Mammary epithelial cell (primary cell): Measurements from ENCODE around the gene KCNQ1.

Experiments
- CTCF ChIP-seq, 2 donors: IDR thresholded peaks in 1 of 2; conservative IDR thresholded peaks in 1 of 2; 2 replicates each; pipeline ENCODE4 v1.5.1; 2011 to 2012; ENCODE audit warnings: inconsistent platforms in 2 of 2, low read length in 2 of 2, mild to moderate bottlenecking in 2 of 2, control low read depth in 1 of 2, low read depth in 1 of 2; ENCODE audit not compliant: insufficient read depth in 1 of 2; ENCODE audit errors: extremely low read depth in 1 of 2
- EZH2 ChIP-seq: IDR thresholded peaks from 2 replicates; pipeline ENCODE4 v1.6.1; 2012; ENCODE audit warnings: low read length, inconsistent platforms, borderline replicate concordance

- TF ChIP-seq CTCF (conservative IDR thresholded peaks at IDR 0.05 in 1 of 2, IDR thresholded peaks at IDR 0.05 in 1 of 2; ENCODE audit: extremely low read depth in 1 of 2, insufficient read depth in 1 of 2, low read depth in 1 of 2, low read length in 2 of 2) (no peak), EZH2 (no peak)
These were observed 241.0 kb downstream of the KCNQ1 start for GRCh38 chr11:2685566-2686359.
